ENCODE measurements around the gene PDE6H. TPM values are rescaled to one million over a fixed set of nuclear protein-coding genes. Genes with fewer than 3 reads are reported as not detected.

PDE6H gene
- total and polyA plus RNA-seq, 2 of the 8 experiments (the other 6 are each of a cell fraction or from before 2014, with no cell fraction given), result not detected

DNA sequence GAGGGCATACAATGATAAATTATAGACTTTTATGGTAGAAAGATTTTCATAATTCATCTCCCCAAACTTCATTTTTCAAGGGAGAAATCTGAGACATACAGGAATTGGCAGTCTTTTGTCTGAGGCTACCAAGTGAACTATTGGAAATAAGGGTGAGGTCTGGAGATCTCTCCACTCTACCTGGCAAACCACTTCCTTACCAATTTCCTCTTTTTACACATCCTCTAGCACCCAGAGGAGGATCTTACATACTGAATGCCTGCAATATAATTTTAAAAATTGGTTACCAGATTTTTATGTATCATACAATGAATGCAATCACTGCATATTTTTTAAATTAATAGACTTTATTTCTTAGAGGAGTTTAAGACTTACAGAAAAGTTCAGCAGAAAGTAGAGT, 6.6 kb downstream of the PDE6H start:
- no peak overlapping the region for H2BK5ac ChIP-seq (ENCODE audit: low read depth, low read length)
- no peak overlapping the region for H2AFZ ChIP-seq (ENCODE audit: low read length)
- FAIRE-seq (no peak), DNase-seq (ENCODE audit: low read depth in 1 of 2, low spot score in 2 of 2) (no peak)
- no peak overlapping the region for H3K23ac ChIP-seq (ENCODE audit: insufficient read length)
- H3K36me3 ChIP-seq (ENCODE audit: control insufficient read depth in 2 of 4, insufficient read depth in 4 of 4, low read length in 3 of 4), result no peaks in the 10 kb centered on the region
- H2BK20ac ChIP-seq (ENCODE audit: low read length), result no peak overlapping the region
- no peak overlapping the region for H2BK12ac ChIP-seq (ENCODE audit: low read depth, low read length)
- no peak overlapping the region for H3K27ac ChIP-seq (ENCODE audit: low read depth, low read length)
- H4K8ac ChIP-seq (ENCODE audit: extremely low read depth, insufficient read depth, low read length), result no peak overlapping the region
- no peaks in the 10 kb centered on the region for H3K9me3 ChIP-seq (ENCODE audit: insufficient read depth in 2 of 2, low read depth in 1 of 2, low read length in 1 of 2)
- no peak overlapping the region for H2AK5ac ChIP-seq (ENCODE audit: low read depth, low read length)
- H3K56ac ChIP-seq (replicated peaks; ENCODE audit: insufficient read length, low read depth, low read length), result no peak overlapping the region
- POLR2A ChIA-PET (ENCODE audit: partially characterized antibody), result no interaction called here
- no peaks in the 10 kb centered on the region for H4K20me1 ChIP-seq (replicated peaks in 1 of 2; ENCODE audit: control insufficient read depth in 1 of 2, insufficient read depth in 2 of 2, low read length in 2 of 2)
- no peak overlapping the region for H3K14ac ChIP-seq (ENCODE audit: insufficient read length)
- H3K4me3 ChIP-seq (ENCODE audit: extremely low read depth in 1 of 4, insufficient read depth in 2 of 4, low read depth in 3 of 4, low read length in 4 of 4), result no peak overlapping the region
- H3K79me1 ChIP-seq (ENCODE audit: low read depth, low read length), result no peaks in the 10 kb centered on the region
- no peak overlapping the region for H3K4ac ChIP-seq (replicated peaks; ENCODE audit: insufficient read length, low read depth, low read length)
- no peak overlapping the region for H2BK120ac ChIP-seq (replicated peaks; ENCODE audit: low read depth, low read length)
- H3K23me2 ChIP-seq (ENCODE audit: low read depth, low read length), result no peaks in the 10 kb centered on the region
- H3K4me2 ChIP-seq (ENCODE audit: insufficient read depth in 1 of 2, low read depth in 2 of 2, low read length in 2 of 2), result no peak overlapping the region
- H3K4me1 ChIP-seq (replicated peaks in 1 of 4; ENCODE audit: control insufficient read depth in 3 of 4, insufficient read depth in 4 of 4, low read length in 3 of 4), result no peaks in the 10 kb centered on the region
- H3K18ac ChIP-seq (ENCODE audit: extremely low read depth, low read length), result no peak overlapping the region
- H3K27me3 ChIP-seq (replicated peaks in 1 of 4; ENCODE audit: control insufficient read depth in 3 of 4, extremely low read depth in 1 of 4, insufficient read depth in 3 of 4, low read length in 3 of 4), result no peaks in the 10 kb centered on the region
- H4K91ac ChIP-seq (replicated peaks; ENCODE audit: insufficient read length, low read length), result no peak overlapping the region
- no peak overlapping the region for H3K9ac ChIP-seq (replicated peaks in 1 of 4; ENCODE audit: extremely low read depth in 1 of 4, low read depth in 3 of 4, low read length in 3 of 4)
- CTCF ChIA-PET (ENCODE audit: partially characterized antibody), result no interaction called here
- no peak overlapping the region for H4K5ac ChIP-seq (ENCODE audit: insufficient read length, low read depth, low read length)
- no peak overlapping the region for H2BK15ac ChIP-seq (ENCODE audit: low read length)
- no peak for TF ChIP-seq SAP30 (IDR thresholded peaks at IDR 0.05; ENCODE audit: insufficient read depth, insufficient replicate concordance, low read length)
- TF ChIP-seq, protein P1, sequence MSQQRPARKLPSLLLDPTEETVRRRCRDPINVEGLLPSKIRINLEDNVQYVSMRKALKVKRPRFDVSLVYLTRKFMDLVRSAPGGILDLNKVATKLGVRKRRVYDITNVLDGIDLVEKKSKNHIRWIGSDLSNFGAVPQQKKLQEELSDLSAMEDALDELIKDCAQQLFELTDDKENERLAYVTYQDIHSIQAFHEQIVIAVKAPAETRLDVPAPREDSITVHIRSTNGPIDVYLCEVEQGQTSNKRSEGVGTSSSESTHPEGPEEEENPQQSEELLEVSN (IDR thresholded peaks at IDR 0.05), result no peak
- no peak for TF ChIP-seq KDM1A (IDR thresholded peaks at IDR 0.05; ENCODE audit: borderline replicate concordance, low read length)
- no peak for TF ChIP-seq EP300 (IDR thresholded peaks at IDR 0.05; ENCODE audit: borderline replicate concordance in 1 of 2, low read depth in 2 of 2, low read length in 2 of 2)
- TF ChIP-seq YY1 (IDR thresholded peaks at IDR 0.05; ENCODE audit: low read depth, low read length), result no peak
- no peak for TF ChIP-seq SIN3A (conservative IDR thresholded peaks at IDR 0.05 in 1 of 2, IDR thresholded peaks at IDR 0.05 in 1 of 2; ENCODE audit: low read depth in 1 of 2, low read length in 2 of 2)
- no peak for TF ChIP-seq SP1 (IDR thresholded peaks at IDR 0.05; ENCODE audit: low read depth, low read length)
- TF ChIP-seq RFX5 (IDR thresholded peaks at IDR 0.05; ENCODE audit: borderline replicate concordance, low read depth, low read length), result no peak
- TF ChIP-seq SRF (IDR thresholded peaks at IDR 0.05; ENCODE audit: low read depth, low read length), result no peak
- no peak for TF ChIP-seq BCL11A (IDR thresholded peaks at IDR 0.05; ENCODE audit: low read depth in 2 of 2, low read length in 2 of 2)
- no peak for TF ChIP-seq CBX8 (IDR thresholded peaks at IDR 0.05; ENCODE audit: borderline replicate concordance, low read depth, low read length)
- TF ChIP-seq POU5F1 (IDR thresholded peaks at IDR 0.05; ENCODE audit: low read depth, low read length), result no peak
- no peak for TF ChIP-seq FOSL1 (IDR thresholded peaks at IDR 0.05; ENCODE audit: insufficient read depth, low read depth, low read length)
- TF ChIP-seq HDAC6 (IDR thresholded peaks at IDR 0.05; ENCODE audit: low read depth, low read length), result no peak
- no peaks in the 10 kb centered on the region for H3K79me2 ChIP-seq (ENCODE audit: control insufficient read depth in 1 of 2, insufficient read depth in 2 of 2, low read length in 2 of 2)

Data from H1 (cell line).